GM10248 (cell line): ENCODE measurements around the gene ABCB10.

Experiments
- CTCF ChIA-PET: fragments of 300-600 bp; sonication (Branson Sonifier 250); formaldehyde crosslinking; extraction: SDS; loops from one replicate; lab custom pipeline; 2021; ENCODE audit warnings: antibody characterized with exemption; lab: Yijun Ruan, JAX
- POLR2A ChIA-PET: fragments of 350-650 bp; sonication (Branson Sonifier 250); formaldehyde crosslinking; extraction: SDS; loops from one replicate; lab custom pipeline; 2020; ENCODE audit warnings: antibody characterized with exemption; lab: Yijun Ruan, JAX
- DNase-seq: peaks from one replicate; pipeline ENCODE4 v3.0.0; 2012; ENCODE audit errors: extremely low spot score
- CTCF ChIP-seq: IDR thresholded peaks from 2 replicates; pipeline ENCODE4 v1.5.1; 2012; ENCODE audit warnings: mild to moderate bottlenecking, low read depth; ENCODE audit errors: extremely low read depth, missing control alignments, control extremely low read depth

The ABCB10 gene

GRCh38 chr1:229582715-229583114 is 24.2 kb upstream of the ABCB10 start:
- POLR2A ChIA-PET = no interaction called here
- DNase-seq = no peak
- TF ChIP-seq CTCF = no peak
- CTCF ChIA-PET = interaction anchor here (0.8 to 1.9 kb wide), 3 partner anchors 14 to 31 kb away, joined by 3 to 5 read pairs (median 5); partner anchors contain the start of gene ABCB10

GRCh38 chr1:229582011-229582694 is 23.6 kb upstream of the ABCB10 start:
- ChIA-PET CTCF (interaction anchor here (1.5 to 1.9 kb wide), 2 partner anchors 15 to 25 kb away, joined by 3 to 5 read pairs; no protein-coding TSS in a partner anchor), POLR2A (no interaction called here)
- TF ChIP-seq CTCF = no peak
- DNase-seq = no peak

- CTCF ChIA-PET = interaction anchor here (1.5 to 1.9 kb wide), 2 partner anchors 15 to 25 kb away, joined by 3 to 5 read pairs; no protein-coding TSS in a partner anchor
- POLR2A ChIA-PET = no interaction called here
- no peak for TF ChIP-seq CTCF
- no peak for DNase-seq
These were observed 23.0 kb upstream of the ABCB10 start for GRCh38 chr1:229581485-229581884.

- POLR2A ChIA-PET = interaction anchor here (1.0 kb wide), 1 partner anchor 45 kb away, joined by 3 read pairs; no protein-coding TSS in a partner anchor
- TF ChIP-seq CTCF = no peak
- CTCF ChIA-PET = interaction anchor here (0.9 to 2.7 kb wide), 7 partner anchors 11 to 82 kb away, joined by 3 to 12 read pairs (median 4); partner anchors contain the start of gene ABCB10
- peak; percentile 63 for DNase-seq
These were observed 20.7 kb upstream of the ABCB10 start for GRCh38 chr1:229579059-229579673.

- POLR2A ChIA-PET = interaction anchor here (1.0 kb wide), 1 partner anchor 46 kb away, joined by 3 read pairs; no protein-coding TSS in a partner anchor
- no peak for TF ChIP-seq CTCF
- DNase-seq = no peak
- CTCF ChIA-PET = interaction anchor here (0.9 to 2.7 kb wide), 7 partner anchors 12 to 82 kb away, joined by 3 to 12 read pairs (median 4); partner anchors contain the start of gene ABCB10
These were observed 19.9 kb upstream of the ABCB10 start for GRCh38 chr1:229578168-229579058.
